Measurements from ENCODE around the gene AADAT.

The AADAT gene

GRCh38 chr4:170089668-170090351 lies at the start of gene AADAT:
AADAT (minus strand) TSS chr4:170089956; CDS start chr4:170089690, 266 bp downstream.
- H3K4me1 ChIP-seq (ENCODE audit: control insufficient read depth in 1 of 2, insufficient read depth in 1 of 2, low read depth in 1 of 2, low read length in 1 of 2) = peaks cover 4 to 5% of the 10 kb centered on the region in 2 experiments
- peaks cover 89% of the 10 kb centered on the region for H3K27me3 ChIP-seq
- H3K36me3 ChIP-seq = no peaks in the 10 kb centered on the region
- no peak within 1 kb of the TSS for H3K4me3 ChIP-seq (ENCODE audit: low read depth in 1 of 2, low read length in 1 of 2)
- TF ChIP-seq CTCF (IDR thresholded peaks at IDR 0.05) = no peak
- H3K27ac ChIP-seq = no peak within 1 kb of the TSS
- H3K9me3 ChIP-seq = no peaks in the 10 kb centered on the region

GRCh38 chr4:170138580-170139194 lies 48.9 kb upstream of the AADAT start:
- H3K27ac ChIP-seq = no peak overlapping the region
- no peaks in the 10 kb centered on the region for H3K4me1 ChIP-seq (ENCODE audit: control insufficient read depth in 1 of 2, insufficient read depth in 1 of 2, low read depth in 1 of 2, low read length in 1 of 2)

GRCh38 chr4:170137927-170138326 lies 48.2 kb upstream of the AADAT start:
- TF ChIP-seq CTCF (IDR thresholded peaks at IDR 0.05) = no peak

More at GRCh38 chr4:170138580-170139194, 48.9 kb upstream of the AADAT start:
- TF ChIP-seq CTCF (IDR thresholded peaks at IDR 0.05) = peak; percentile 51
- no peaks in the 10 kb centered on the region for H3K9me3 ChIP-seq
- no peaks in the 10 kb centered on the region for H3K27me3 ChIP-seq
- no peak overlapping the region for H3K4me3 ChIP-seq (ENCODE audit: low read depth in 1 of 2, low read length in 1 of 2)
- no peaks in the 10 kb centered on the region for H3K36me3 ChIP-seq

GRCh38 chr4:170137466-170137865 lies 47.7 kb upstream of the AADAT start:
- no peak overlapping the region for H3K4me3 ChIP-seq (ENCODE audit: low read depth in 1 of 2, low read length in 1 of 2)
- no peak overlapping the region for H3K27ac ChIP-seq
- no peaks in the 10 kb centered on the region for H3K36me3 ChIP-seq
- no peaks in the 10 kb centered on the region for H3K27me3 ChIP-seq
- H3K9me3 ChIP-seq = no peaks in the 10 kb centered on the region
- H3K4me1 ChIP-seq (ENCODE audit: control insufficient read depth in 1 of 2, insufficient read depth in 1 of 2, low read depth in 1 of 2, low read length in 1 of 2) = no peaks in the 10 kb centered on the region
- no peak for TF ChIP-seq CTCF (IDR thresholded peaks at IDR 0.05)

More at GRCh38 chr4:170137927-170138326, 48.2 kb upstream of the AADAT start:
- no peak overlapping the region for H3K4me3 ChIP-seq (ENCODE audit: low read depth in 1 of 2, low read length in 1 of 2)
- no peaks in the 10 kb centered on the region for H3K9me3 ChIP-seq
- no peak overlapping the region for H3K27ac ChIP-seq
- no peaks in the 10 kb centered on the region for H3K36me3 ChIP-seq
- H3K4me1 ChIP-seq (ENCODE audit: control insufficient read depth in 1 of 2, insufficient read depth in 1 of 2, low read depth in 1 of 2, low read length in 1 of 2) = no peaks in the 10 kb centered on the region
- H3K27me3 ChIP-seq = no peaks in the 10 kb centered on the region

GRCh38 chr4:170134821-170135220 lies 45.1 kb upstream of the AADAT start:
- no peaks in the 10 kb centered on the region for H3K36me3 ChIP-seq
- no peak overlapping the region for H3K4me3 ChIP-seq (ENCODE audit: low read depth in 1 of 2, low read length in 1 of 2)
- no peaks in the 10 kb centered on the region for H3K9me3 ChIP-seq
- no peak overlapping the region for H3K27ac ChIP-seq
- H3K27me3 ChIP-seq = no peaks in the 10 kb centered on the region
- H3K4me1 ChIP-seq (ENCODE audit: control insufficient read depth in 1 of 2, insufficient read depth in 1 of 2, low read depth in 1 of 2, low read length in 1 of 2) = no peaks in the 10 kb centered on the region
- TF ChIP-seq CTCF (IDR thresholded peaks at IDR 0.05) = no peak

All from neutrophil (primary cell).